ENCODE data around the gene PPP2R2C. TPM values are rescaled to one million over a fixed set of nuclear protein-coding genes. Genes with fewer than 3 reads are reported as not detected.

Gene PPP2R2C
- total RNA-seq, 1 experiment from 2014 or later: 26.7 TPM

DNA sequence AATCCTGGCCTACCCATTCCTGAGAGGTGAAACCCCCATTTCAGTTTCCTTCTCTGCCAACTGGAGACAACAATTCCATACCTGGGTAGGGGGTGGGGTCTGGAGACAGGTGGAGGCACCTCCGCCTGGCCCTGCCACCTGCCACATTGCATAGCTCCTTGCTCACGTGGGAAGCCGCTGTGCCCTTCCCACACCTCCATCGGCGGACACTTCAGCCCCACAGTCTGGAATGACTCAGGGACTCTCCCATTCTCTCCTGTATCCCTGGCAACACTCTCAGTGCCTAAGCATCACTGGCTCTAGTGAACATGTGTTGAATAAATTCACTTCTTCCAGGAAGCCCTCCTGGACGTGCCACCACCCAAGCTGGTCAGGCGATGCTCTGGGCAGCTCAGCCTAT lies 21.7 kb downstream of the PPP2R2C start:
- POLR2A ChIA-PET: no interaction called here
- TF ChIP-seq, protein P1, sequence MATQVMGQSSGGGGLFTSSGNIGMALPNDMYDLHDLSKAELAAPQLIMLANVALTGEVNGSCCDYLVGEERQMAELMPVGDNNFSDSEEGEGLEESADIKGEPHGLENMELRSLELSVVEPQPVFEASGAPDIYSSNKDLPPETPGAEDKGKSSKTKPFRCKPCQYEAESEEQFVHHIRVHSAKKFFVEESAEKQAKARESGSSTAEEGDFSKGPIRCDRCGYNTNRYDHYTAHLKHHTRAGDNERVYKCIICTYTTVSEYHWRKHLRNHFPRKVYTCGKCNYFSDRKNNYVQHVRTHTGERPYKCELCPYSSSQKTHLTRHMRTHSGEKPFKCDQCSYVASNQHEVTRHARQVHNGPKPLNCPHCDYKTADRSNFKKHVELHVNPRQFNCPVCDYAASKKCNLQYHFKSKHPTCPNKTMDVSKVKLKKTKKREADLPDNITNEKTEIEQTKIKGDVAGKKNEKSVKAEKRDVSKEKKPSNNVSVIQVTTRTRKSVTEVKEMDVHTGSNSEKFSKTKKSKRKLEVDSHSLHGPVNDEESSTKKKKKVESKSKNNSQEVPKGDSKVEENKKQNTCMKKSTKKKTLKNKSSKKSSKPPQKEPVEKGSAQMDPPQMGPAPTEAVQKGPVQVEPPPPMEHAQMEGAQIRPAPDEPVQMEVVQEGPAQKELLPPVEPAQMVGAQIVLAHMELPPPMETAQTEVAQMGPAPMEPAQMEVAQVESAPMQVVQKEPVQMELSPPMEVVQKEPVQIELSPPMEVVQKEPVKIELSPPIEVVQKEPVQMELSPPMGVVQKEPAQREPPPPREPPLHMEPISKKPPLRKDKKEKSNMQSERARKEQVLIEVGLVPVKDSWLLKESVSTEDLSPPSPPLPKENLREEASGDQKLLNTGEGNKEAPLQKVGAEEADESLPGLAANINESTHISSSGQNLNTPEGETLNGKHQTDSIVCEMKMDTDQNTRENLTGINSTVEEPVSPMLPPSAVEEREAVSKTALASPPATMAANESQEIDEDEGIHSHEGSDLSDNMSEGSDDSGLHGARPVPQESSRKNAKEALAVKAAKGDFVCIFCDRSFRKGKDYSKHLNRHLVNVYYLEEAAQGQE (IDR thresholded peaks at IDR 0.05; ENCODE audit: insufficient read depth in 1 of 2, low read depth in 2 of 2, low read length in 1 of 2): no peak
- BruUV-seq (replicated peaks): no TSS peak
- Histone ChIP-seq H3K36me3 (ENCODE audit: control insufficient read depth, insufficient read depth, low read length) (no peaks in the 10 kb centered on the region), H3K27ac (ENCODE audit: low read length) (no peak overlapping the region), H3K27me3 (ENCODE audit: control insufficient read depth, insufficient read depth, low read length) (no peaks in the 10 kb centered on the region), H3K4me3 (ENCODE audit: low read depth in 2 of 2, low read length in 2 of 2) (no peak overlapping the region), H3K4me1 (ENCODE audit: control insufficient read depth, insufficient read depth, low read length) (no peaks in the 10 kb centered on the region), H3K9me3 (ENCODE audit: control insufficient read depth, insufficient read depth, low read depth, low read length) (no peaks in the 10 kb centered on the region)
- CTCF ChIA-PET: no interaction called here
- intact Hi-C loops (cut with micrococcal nuclease; ENCODE audit: unreplicated experiment): no loop called here
- ATAC-seq (no peak), DNase-seq (ENCODE audit: low read depth, low spot score) (no peak)
- in situ Hi-C loops (cut with HindIII; ENCODE audit: low pct_unique_long_range_greater_than_20kb, low sequenced_read_pairs): no loop called here

DNA sequence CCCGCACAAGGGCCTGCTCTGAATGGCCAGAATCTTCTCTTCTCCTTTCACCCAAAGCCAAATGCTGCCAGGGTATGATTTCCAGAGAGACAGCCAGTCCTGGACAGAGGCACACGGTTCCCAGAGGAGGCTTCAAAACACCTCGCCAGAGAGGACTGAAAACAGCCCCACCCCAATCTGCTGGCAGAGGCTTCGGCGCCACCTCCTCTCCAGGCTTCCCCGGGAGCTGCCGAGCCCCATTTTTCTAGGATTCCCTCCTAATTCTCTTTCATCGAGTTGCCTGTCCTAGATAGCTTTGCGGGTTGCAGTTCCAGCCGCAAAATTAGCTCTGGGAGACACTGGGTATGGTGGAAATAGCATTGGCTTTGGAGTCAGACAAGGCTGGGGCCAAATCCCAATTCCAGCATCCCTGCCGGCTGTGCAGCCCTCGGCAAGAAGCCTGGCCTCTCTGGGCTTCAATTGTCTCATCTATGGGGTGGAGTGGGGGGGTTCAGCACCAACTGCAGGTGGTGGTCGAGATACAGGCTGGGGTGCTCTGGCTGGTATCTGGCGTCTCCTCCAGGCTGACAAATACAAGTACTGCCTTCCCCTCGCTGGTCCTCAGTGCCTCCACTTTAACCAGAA lies 22.6 kb downstream of the PPP2R2C start:
- ChIA-PET CTCF (no interaction called here), POLR2A (no interaction called here)
- H3K27me3 ChIP-seq (ENCODE audit: control insufficient read depth, insufficient read depth, low read length): no peaks in the 10 kb centered on the region
- in situ Hi-C loops (cut with HindIII; ENCODE audit: low pct_unique_long_range_greater_than_20kb, low sequenced_read_pairs) (no loop called here), intact Hi-C loops (cut with micrococcal nuclease; ENCODE audit: unreplicated experiment) (no loop called here)
- H3K9me3 ChIP-seq (ENCODE audit: control insufficient read depth, insufficient read depth, low read depth, low read length): no peaks in the 10 kb centered on the region
- DNase-seq (ENCODE audit: low read depth, low spot score): no peak
- H3K36me3 ChIP-seq (ENCODE audit: control insufficient read depth, insufficient read depth, low read length): no peaks in the 10 kb centered on the region
- no peak overlapping the region for H3K27ac ChIP-seq (ENCODE audit: low read length)
- H3K4me3 ChIP-seq (ENCODE audit: low read depth in 2 of 2, low read length in 2 of 2): no peak overlapping the region
- BruUV-seq (replicated peaks): no TSS peak
- H3K4me1 ChIP-seq (ENCODE audit: control insufficient read depth, insufficient read depth, low read length): no peaks in the 10 kb centered on the region
- no peak for TF ChIP-seq POLR2AphosphoS5 (IDR thresholded peaks at IDR 0.05; ENCODE audit: low read depth, low read length)
- TF ChIP-seq TCF7L2 (IDR thresholded peaks at IDR 0.05; ENCODE audit: low read depth, low read length): no peak
- TF ChIP-seq SIN3A (IDR thresholded peaks at IDR 0.05; ENCODE audit: borderline replicate concordance, insufficient read depth, low read depth, low read length): no peak
- TF ChIP-seq, protein P2, sequence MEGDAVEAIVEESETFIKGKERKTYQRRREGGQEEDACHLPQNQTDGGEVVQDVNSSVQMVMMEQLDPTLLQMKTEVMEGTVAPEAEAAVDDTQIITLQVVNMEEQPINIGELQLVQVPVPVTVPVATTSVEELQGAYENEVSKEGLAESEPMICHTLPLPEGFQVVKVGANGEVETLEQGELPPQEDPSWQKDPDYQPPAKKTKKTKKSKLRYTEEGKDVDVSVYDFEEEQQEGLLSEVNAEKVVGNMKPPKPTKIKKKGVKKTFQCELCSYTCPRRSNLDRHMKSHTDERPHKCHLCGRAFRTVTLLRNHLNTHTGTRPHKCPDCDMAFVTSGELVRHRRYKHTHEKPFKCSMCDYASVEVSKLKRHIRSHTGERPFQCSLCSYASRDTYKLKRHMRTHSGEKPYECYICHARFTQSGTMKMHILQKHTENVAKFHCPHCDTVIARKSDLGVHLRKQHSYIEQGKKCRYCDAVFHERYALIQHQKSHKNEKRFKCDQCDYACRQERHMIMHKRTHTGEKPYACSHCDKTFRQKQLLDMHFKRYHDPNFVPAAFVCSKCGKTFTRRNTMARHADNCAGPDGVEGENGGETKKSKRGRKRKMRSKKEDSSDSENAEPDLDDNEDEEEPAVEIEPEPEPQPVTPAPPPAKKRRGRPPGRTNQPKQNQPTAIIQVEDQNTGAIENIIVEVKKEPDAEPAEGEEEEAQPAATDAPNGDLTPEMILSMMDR (IDR thresholded peaks at IDR 0.05): no peak
- TF ChIP-seq, protein P1 (IDR thresholded peaks at IDR 0.05; ENCODE audit: insufficient read depth in 1 of 2, low read depth in 2 of 2, low read length in 1 of 2): no peak
- no peak for ATAC-seq
